MV-4-11 (cell line): ENCODE results near the gene PRLR.
"Not testable (repeated sequence)": the region's sequence is repeated elsewhere in the genome, so short reads cannot be mapped to it uniquely, and the experiment has no call there.

Experiments used
- DNase-seq: peaks from one replicate; lab custom pipeline; 2025; lab: John Stamatoyannopoulos, UW

PRLR gene

DNA sequence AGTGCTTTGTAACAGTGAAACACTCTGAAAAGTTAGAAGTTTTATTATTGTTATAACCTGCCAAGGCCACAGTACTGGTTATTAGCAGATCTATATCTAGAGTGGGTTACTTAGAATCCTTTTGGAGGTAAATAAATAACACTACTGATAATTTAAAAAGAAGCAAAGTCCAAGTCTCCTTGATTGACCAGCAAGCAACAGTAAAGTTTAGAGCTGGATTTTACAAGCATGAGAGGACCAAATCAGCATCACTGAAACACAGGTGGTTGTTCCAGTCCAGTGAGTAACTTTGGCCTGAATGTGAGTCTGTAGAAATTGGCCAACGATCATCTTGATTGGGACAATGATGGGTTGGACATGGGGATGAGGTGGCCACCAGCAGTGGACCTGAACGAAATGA lies 105.4 kb downstream of the PRLR start:
- no peak for DNase-seq

- no peak for DNase-seq
These were observed 107.5 kb downstream of the PRLR start for GRCh38 chr5:35122819-35123218.

- DNase-seq, result no peak
These were observed 109.6 kb downstream of the PRLR start for GRCh38 chr5:35120715-35121114.

DNA sequence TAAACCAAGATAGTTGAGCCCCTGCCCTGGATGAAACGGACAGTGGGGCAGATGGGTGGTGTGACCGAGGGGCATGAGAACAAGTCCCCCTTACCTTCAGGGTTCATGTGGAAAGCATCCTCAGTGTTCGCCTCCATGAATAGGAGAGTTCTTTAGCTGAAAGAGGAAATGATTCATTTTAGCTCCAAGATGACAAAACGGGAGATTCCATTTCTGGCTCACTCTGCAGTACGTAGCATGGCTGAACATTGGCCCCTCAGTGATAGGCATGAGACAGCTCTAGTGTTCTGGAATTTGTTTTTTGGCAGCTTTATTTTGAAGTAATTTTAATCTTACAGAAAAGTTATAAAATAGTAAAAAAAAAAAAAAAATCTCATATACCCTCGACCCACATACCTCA lies 112.3 kb downstream of the PRLR start:
- DNase-seq, result peak; percentile 15

DNA sequence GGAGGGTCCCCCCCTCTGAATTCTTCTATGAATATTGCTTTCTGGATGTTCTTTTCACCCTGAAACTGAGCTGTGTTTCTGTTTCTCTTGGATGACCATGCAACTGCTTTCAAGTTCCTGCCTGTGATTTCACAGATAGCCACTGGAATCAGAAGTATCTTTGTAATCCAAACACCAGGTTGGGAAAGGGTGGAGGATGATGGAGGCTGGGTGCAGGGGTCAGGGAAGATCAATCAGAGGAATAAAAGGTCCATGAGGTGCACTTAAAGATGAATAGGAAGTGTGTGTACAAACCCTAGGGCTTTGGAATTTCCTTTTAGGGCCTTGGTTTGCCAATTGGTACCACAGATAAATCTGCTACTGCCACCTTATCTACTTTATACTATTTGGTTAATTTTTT lies 114.4 kb downstream of the PRLR start:
- no peak for DNase-seq

- DNase-seq, result no peak
These were observed 115.6 kb downstream of the PRLR start for GRCh38 chr5:35114698-35115097.

DNA sequence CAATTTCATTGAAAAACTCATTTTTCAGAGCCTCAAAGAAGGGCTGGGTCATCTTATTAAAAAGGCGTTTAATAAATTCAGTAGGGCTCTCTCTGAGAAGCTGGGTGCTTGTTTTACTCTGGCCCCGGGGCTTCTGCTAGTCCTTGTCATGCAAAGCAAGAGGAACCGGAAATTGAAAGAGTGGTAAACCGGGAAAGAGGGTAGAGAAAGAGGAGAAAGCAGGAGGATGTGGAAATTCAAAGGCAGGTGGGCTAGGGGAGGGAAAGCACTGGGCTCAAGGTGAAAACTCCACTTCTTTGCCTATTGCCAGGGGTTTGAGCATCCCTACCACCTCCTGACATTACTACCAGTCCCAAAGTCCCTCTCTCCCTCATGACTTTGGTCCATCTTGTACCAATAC lies 118.0 kb downstream of the PRLR start:
- DNase-seq, result no peak

- not testable (repeated sequence) for DNase-seq
These were observed 125.7 kb downstream of the PRLR start for GRCh38 chr5:35104550-35104949.

DNA sequence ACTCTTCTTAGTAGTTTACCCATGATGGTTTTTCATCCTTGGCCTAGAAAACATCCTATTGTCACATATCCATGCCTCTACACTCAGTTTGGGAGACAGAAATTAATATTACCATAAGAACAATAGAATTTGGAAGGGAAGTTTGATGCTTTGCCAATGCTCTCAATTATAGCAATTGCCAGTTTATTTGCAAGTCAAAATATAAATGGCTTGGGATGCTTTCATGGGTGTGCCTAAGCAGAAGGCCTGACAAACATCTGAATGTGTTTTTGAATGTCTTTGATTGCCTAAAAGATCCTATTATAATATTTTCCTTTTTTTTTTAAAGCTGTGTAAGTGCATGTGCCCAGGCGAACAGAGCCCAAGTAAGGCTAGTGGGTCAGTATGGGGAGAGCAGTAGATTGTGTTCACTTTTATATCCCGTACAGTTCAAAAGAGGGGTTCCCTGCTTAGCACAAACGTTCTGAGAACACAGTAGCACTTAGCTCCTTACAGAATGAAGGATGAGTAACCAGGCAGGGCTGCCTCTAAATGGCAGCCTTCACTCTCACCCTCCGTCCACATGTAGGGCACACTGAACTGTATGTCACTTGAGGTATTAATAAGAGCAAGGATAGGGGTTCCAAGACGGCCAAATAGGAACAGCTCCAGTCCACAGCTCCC lies 126.5 kb downstream of the PRLR start:
- no peak for DNase-seq

DNA sequence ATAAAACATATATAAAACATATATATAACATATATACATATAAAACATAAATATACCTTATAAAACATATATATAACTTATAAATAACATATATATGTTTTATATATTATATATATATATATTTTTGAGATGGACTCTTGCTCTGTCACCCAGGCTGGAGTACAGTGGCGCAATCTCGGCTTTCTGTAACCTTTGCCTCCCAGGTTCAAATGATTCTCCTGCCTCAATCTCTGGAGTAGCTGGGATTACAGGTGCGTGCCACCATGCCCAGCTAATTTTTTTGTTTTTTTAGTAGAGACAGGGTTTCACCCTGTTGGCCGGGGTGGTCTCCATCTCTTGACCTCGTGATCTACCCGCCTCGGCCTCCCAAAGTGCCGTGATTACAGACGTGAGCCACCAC lies 128.6 kb downstream of the PRLR start:
- not testable (repeated sequence) for DNase-seq

DNA sequence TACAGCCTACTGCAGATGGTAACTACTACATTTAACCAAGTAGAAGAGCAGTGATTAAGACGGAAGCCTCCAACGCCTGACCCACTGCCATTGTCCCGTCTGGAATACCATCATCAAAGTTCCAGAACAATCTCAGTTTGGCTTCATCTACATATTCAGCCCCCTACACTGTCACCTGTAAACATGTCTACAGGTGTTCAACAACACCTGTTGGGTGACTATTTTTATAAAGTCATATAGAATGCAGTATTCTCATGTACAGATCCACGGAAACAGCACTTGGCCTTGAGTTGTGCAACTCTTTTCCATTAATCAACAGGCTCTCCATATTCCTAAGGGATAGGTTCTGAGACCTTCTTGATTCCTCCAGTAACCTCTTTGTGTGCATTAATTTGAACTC lies 129.3 kb downstream of the PRLR start:
- DNase-seq, result no peak

DNA sequence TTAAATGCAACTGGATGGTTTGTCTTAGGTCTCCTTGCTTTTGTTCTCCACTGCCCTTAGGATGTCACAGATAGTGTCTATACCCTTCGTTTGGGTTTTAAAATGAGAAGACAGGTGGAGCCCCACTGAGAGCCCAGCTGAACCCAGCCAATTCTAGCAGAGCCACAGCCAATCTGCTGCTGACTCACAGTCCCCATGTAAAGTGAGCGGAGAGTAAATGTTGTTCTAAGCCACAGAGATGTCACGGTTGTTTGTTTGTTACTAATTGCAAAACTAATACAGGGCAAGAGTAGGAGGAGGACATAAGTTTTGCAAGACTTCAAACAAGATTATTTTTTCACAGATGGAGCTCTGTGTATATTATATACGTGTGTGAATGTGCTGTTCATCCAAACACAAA lies 132.1 kb downstream of the PRLR start:
- DNase-seq, result no peak

DNA sequence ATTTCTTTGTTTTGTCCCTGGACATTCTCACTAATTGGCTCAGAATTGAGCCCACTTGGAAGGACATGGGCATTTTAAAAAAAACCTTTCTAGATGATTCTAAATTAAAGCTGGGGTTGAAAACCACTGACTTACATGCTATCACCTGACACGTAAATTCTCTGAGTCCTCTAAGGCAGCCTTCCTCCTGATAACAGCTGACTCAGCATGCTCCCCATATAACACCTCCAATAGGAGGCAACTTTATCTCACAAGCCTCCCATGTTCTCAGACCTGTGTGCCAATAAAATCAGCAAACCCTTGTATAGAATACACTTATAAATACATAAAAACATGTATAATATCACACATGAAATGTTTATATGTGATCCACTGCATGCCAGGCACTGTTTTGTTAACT lies 133.4 kb downstream of the PRLR start:
- DNase-seq, result no peak

- DNase-seq, result no peak
These were observed 134.1 kb downstream of the PRLR start for GRCh38 chr5:35096216-35096615.

DNA sequence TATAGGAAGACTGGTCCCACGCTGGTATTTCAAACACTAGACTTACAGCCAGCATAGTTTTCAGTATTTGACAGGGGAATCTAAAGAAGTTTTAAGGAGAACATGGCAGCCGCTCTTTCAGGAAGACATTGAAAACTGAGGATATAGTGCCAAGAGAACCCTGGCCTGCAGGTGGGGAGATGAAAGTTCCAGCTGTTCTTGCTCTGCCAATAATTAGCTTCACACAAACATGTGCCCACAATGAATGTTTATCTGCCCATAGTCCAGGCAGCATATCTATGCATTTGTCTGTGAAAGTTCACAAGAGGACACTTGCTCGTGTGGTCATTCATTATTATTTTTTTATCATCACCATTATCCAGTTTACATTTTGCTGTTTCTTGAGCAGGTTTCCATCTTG lies 134.9 kb downstream of the PRLR start:
- DNase-seq, result no peak

- DNase-seq, result no peak
These were observed 135.3 kb downstream of the PRLR start for GRCh38 chr5:35094948-35095347.

DNA sequence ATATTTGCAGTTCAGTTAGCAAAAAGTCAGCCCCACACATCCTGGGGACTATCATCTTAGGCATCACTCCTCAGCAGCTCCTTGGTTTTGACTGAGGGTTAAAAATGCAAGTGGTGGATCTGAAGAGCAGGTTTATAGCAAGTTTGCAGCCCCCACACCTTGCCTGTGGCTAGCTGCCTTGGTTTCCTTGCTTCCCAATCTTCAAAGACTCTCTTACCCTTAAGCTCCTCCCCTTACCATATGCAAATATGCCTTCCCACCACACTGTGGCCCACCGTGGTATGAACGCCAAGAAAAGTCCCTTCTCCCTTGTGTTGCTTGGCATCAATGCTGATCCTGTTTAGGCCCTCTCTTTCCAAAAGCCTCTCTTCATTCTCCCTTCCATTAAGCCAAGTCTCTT lies 137.6 kb downstream of the PRLR start:
- no peak for DNase-seq

DNA sequence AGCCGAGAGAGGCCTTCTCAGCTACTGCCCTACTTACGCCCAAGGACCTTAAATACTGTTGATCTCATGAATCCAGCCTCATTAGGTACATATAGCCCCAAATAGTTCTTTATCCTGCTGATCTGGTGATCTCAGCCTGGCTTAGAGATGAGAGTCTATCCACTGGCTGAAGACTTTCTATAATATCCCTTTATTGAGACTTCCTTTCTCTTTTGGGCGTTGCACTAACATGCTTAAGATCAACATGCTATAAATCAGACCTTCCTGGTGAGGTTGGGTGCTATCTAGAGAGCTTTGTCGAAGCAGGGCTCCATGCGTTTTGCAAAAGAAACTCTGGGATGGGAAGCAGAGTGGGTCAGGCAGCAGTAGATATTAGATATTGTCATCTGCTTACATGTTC lies 138.6 kb downstream of the PRLR start:
- no peak for DNase-seq

GRCh38 chr5:35089334-35090314 lies 140.7 kb downstream of the PRLR start:
- DNase-seq, result peak; percentile 39

GRCh38 chr5:35087991-35088390 lies 142.3 kb downstream of the PRLR start:
- DNase-seq, result no peak

- no peak for DNase-seq
These were observed 147.1 kb downstream of the PRLR start for GRCh38 chr5:35083150-35083549.

- no peak for DNase-seq
These were observed 147.8 kb downstream of the PRLR start for GRCh38 chr5:35082530-35082929.

- no peak for DNase-seq
These were observed 149.2 kb downstream of the PRLR start for GRCh38 chr5:35081134-35081533.
